ENCODE measurements around the gene CTAGE9. TPM values are rescaled to one million over a fixed set of nuclear protein-coding genes. Genes with fewer than 3 reads are reported as not detected.

CTAGE9 gene
- total RNA-seq: not detected in 2 replicates

DNA sequence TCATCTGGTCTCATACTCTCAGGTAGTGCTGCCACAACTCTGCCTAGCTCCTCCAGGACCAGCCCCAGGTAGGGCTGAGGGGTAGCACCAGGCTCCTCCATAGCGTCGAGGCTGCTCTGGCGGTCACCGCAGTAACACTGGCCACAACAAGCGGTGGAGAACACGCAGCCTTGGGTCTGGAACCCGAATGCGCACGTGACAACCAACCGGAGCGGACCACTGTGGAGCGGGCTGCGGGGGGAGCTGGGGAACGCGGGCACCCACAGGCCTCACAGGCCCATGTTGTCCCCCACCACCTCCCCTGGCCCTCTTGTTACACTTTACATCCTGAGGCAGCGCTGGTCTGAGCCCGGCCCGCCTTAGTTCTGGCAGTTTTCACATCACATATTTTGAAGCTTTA lies at the start of gene CTAGE9:
TSS of gene CTAGE9 (minus strand) at position 101 of the 400 bp plus-strand sequence. CDS start at position 101, 0 bp downstream.

Other genes starting within 250 kb of the CTAGE9 start
- not detected in 2 replicates for gene ARG1, start 137.8 kb downstream of the CTAGE9 start, total RNA-seq
- gene MED23, start 82.8 kb downstream of the CTAGE9 start, total RNA-seq: 26.5 and 37.0 TPM in 2 replicates
- 0.12 TPM in 1 of 2 replicates, not detected in the other for gene ENPP3, start 73.7 kb downstream of the CTAGE9 start, total RNA-seq
- gene OR2A4, start 9.6 kb downstream of the CTAGE9 start, total RNA-seq: not detected in 2 replicates
- 12.8 and 22.7 TPM in 2 replicates for gene ENPP1, start 97.0 kb upstream of the CTAGE9 start, total RNA-seq
- 95.8 and 100 TPM in 2 replicates for gene CCN2, start 240.4 kb upstream of the CTAGE9 start, total RNA-seq

Measured in hair follicle dermal papilla cell (primary cell).